HL-60 (cell line): ENCODE measurements around the gene NUDT8.
A peak's percentile ranks its signal among the peaks of the same experiment; 100 is the strongest.

Experiments used
- DNase-seq, 2 experiments: peaks; one replicate each; pipeline ENCODE4 v3.0.0-alpha.2; 2010 to 2020; ENCODE audit warnings: low read depth in 1 of 2, low spot score in 1 of 2
- H3K27ac ChIP-seq: fragments of 250-450 bp; sonication (Bioruptor Pico); replicated peaks from 2 replicates; pipeline ENCODE4 v1.5.1; 2020; ENCODE audit warnings: mild to moderate bottlenecking, moderate library complexity
- H3K27me3 ChIP-seq: fragments of 250-450 bp; sonication (Bioruptor Pico); 2 replicates; pipeline ENCODE4 v1.5.1; 2021; ENCODE audit warnings: mild to moderate bottlenecking, moderate library complexity; ENCODE audit not compliant: insufficient read depth, poor library complexity, severe bottlenecking
- H3K4me3 ChIP-seq: replicated peaks from 2 replicates; pipeline ENCODE4 v1.5.1; 2011; ENCODE audit warnings: mild to moderate bottlenecking, control low read depth, low read length; ENCODE audit not compliant: insufficient read depth
- GABPA ChIP-seq: IDR thresholded peaks from 2 replicates; pipeline ENCODE4 v1.6.1; 2012; ENCODE audit warnings: low read depth
- POLR2AphosphoS5 ChIP-seq: IDR thresholded peaks from 2 replicates; pipeline ENCODE4 v1.6.1; 2012; ENCODE audit warnings: low read depth
- SPI1 ChIP-seq: IDR thresholded peaks from 2 replicates; pipeline ENCODE4 v1.6.1; 2012; ENCODE audit warnings: low read depth, mild to moderate bottlenecking, borderline replicate concordance
- TF ChIP-seq, protein P1 (sequence below): IDR thresholded peaks from one replicate; pipeline ENCODE4 v1.5.1; 2011; ENCODE audit warnings: low read length, control low read depth, inconsistent platforms; ENCODE audit not compliant: insufficient read depth
- TF ChIP-seq, protein P2 (sequence below): IDR thresholded peaks from 2 replicates; pipeline ENCODE4 v1.6.1; 2012; ENCODE audit warnings: low read depth; ENCODE audit not compliant: insufficient replicate concordance

The NUDT8 gene

GRCh38 chr11:67644472-67645418, 15.0 kb upstream of the NUDT8 start:
- Histone ChIP-seq H3K4me3 (no peak overlapping the region), H3K27me3 (no peaks in the 10 kb centered on the region), H3K27ac (no peak overlapping the region)
- TF ChIP-seq, protein P1, sequence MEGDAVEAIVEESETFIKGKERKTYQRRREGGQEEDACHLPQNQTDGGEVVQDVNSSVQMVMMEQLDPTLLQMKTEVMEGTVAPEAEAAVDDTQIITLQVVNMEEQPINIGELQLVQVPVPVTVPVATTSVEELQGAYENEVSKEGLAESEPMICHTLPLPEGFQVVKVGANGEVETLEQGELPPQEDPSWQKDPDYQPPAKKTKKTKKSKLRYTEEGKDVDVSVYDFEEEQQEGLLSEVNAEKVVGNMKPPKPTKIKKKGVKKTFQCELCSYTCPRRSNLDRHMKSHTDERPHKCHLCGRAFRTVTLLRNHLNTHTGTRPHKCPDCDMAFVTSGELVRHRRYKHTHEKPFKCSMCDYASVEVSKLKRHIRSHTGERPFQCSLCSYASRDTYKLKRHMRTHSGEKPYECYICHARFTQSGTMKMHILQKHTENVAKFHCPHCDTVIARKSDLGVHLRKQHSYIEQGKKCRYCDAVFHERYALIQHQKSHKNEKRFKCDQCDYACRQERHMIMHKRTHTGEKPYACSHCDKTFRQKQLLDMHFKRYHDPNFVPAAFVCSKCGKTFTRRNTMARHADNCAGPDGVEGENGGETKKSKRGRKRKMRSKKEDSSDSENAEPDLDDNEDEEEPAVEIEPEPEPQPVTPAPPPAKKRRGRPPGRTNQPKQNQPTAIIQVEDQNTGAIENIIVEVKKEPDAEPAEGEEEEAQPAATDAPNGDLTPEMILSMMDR, result no peak
- TF ChIP-seq POLR2AphosphoS5 (no peak), SPI1 (no peak), GABPA (no peak)
- TF ChIP-seq, protein P2, sequence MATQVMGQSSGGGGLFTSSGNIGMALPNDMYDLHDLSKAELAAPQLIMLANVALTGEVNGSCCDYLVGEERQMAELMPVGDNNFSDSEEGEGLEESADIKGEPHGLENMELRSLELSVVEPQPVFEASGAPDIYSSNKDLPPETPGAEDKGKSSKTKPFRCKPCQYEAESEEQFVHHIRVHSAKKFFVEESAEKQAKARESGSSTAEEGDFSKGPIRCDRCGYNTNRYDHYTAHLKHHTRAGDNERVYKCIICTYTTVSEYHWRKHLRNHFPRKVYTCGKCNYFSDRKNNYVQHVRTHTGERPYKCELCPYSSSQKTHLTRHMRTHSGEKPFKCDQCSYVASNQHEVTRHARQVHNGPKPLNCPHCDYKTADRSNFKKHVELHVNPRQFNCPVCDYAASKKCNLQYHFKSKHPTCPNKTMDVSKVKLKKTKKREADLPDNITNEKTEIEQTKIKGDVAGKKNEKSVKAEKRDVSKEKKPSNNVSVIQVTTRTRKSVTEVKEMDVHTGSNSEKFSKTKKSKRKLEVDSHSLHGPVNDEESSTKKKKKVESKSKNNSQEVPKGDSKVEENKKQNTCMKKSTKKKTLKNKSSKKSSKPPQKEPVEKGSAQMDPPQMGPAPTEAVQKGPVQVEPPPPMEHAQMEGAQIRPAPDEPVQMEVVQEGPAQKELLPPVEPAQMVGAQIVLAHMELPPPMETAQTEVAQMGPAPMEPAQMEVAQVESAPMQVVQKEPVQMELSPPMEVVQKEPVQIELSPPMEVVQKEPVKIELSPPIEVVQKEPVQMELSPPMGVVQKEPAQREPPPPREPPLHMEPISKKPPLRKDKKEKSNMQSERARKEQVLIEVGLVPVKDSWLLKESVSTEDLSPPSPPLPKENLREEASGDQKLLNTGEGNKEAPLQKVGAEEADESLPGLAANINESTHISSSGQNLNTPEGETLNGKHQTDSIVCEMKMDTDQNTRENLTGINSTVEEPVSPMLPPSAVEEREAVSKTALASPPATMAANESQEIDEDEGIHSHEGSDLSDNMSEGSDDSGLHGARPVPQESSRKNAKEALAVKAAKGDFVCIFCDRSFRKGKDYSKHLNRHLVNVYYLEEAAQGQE, result no peak
- DNase-seq, result no peak

- DNase-seq, result no peak
- Histone ChIP-seq H3K4me3 (no peak overlapping the region), H3K27ac (no peak overlapping the region), H3K27me3 (no peaks in the 10 kb centered on the region)
- no peak for TF ChIP-seq GABPA
- TF ChIP-seq, protein P1, result peak; percentile 53
Observed at GRCh38 chr11:67644042-67644441, 14.3 kb upstream of the NUDT8 start.

DNA sequence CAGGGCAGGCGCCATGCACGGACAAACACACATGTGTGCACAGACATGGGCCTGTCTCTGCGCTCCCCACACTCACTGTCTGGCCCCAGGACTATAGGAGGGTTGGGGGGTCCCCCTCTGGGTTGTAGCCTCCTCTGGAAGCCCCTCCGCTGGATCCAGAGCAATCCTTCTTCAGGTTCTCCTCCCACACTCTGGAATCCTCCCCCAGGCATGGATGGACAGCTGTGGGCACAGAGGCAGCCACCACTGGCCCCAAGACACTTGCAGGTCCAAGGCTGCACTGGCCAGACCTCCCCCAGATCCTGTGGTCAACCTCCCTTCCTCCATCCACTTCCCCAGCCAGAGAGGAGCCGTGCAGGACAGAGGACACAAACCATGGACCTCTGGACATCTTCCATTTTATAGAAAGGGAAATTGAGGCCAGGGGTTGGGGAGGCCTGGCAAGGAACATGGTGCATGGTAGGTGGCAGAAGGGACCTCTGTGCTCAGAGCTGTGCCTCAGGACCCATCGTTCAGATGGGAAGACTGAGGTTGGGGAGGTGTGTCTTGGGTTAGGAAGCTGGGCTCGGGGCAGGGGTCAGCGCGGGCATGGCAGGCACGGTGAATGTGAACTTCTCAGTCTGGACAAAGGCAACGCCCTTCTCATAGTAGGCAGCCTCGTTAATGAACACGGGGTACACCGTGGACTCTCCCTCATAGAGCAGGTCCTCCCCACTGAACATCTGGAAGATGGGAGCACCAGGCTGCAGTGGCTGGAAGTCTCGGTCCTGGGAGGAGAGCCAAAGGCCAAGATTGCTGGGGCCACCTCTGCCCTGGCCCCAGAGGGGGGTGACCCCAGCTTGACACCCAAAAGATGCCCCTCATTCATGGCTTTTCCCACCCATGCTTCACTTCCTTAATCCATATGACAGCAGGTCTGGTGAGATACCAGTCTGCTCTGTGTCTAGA, 12.7 kb upstream of the NUDT8 start:
- H3K27me3 ChIP-seq, result no peaks in the 10 kb centered on the region
- H3K4me3 ChIP-seq, result no peak overlapping the region
- no peak for DNase-seq
- TF ChIP-seq, protein P1, result no peak
- TF ChIP-seq SPI1 (no peak), POLR2AphosphoS5 (no peak), GABPA (no peak)
- TF ChIP-seq, protein P2, result no peak
- H3K27ac ChIP-seq, result no peak overlapping the region
